ENCODE data around the gene HOXA3. TPM values are rescaled to one million over a fixed set of nuclear protein-coding genes. Genes with fewer than 3 reads are reported as not detected.

The HOXA3 gene
- polyA plus RNA-seq, 1 of the 3 experiments (the other 2 are of a cell fraction) = 0.15 TPM

- peaks cover 84% of the 10 kb centered on the region for H3K27me3 ChIP-seq (ENCODE audit: insufficient read depth)
- H3F3A ChIP-seq (replicated peaks; ENCODE audit: insufficient read depth) = peaks cover 8% of the 10 kb centered on the region
- no peaks in the 10 kb centered on the region for H3K9me2 ChIP-seq
- TF ChIP-seq GATA2 (CRISPR knock-in tag; IDR thresholded peaks at IDR 0.05) (no peak), POLR2AphosphoS5 (IDR thresholded peaks at IDR 0.05; ENCODE audit: low read depth, low read length) (no peak), EP300 (IDR thresholded peaks at IDR 0.05; ENCODE audit: borderline replicate concordance in 1 of 2, low read depth in 1 of 2, low read length in 1 of 2) (no peak), FOXM1 (IDR thresholded peaks at IDR 0.05; ENCODE audit: low read depth) (no peak), USF1 (IDR thresholded peaks at IDR 0.05; ENCODE audit: borderline replicate concordance, low read depth) (no peak), MAX (IDR thresholded peaks at IDR 0.05; ENCODE audit: low read depth) (no peak), MXI1 (IDR thresholded peaks at IDR 0.05; ENCODE audit: low read depth, low read length) (no peak), TEAD4 (IDR thresholded peaks at IDR 0.05; ENCODE audit: borderline replicate concordance, insufficient read depth) (no peak), RAD21 (IDR thresholded peaks at IDR 0.05; ENCODE audit: low read length) (no peak), PBX3 (IDR thresholded peaks at IDR 0.05) (no peak), TAF1 (IDR thresholded peaks at IDR 0.05; ENCODE audit: borderline replicate concordance, low read depth, low read length) (no peak), IRF3 (IDR thresholded peaks at IDR 0.05; ENCODE audit: low read depth, low read length) (no peak), RCOR1 (IDR thresholded peaks at IDR 0.05; ENCODE audit: low read length) (no peak), NFIC (IDR thresholded peaks at IDR 0.05; ENCODE audit: borderline replicate concordance) (no peak), CHD2 (IDR thresholded peaks at IDR 0.05; ENCODE audit: low read length, partially characterized antibody) (no peak), MEF2A (IDR thresholded peaks at IDR 0.05; ENCODE audit: borderline replicate concordance, low read depth) (no peak), REST (IDR thresholded peaks at IDR 0.05; ENCODE audit: low read depth, low read length) (no peak), USF2 (IDR thresholded peaks at IDR 0.05; ENCODE audit: borderline replicate concordance, low read depth, low read length) (no peak)
- no peak overlapping the region for H3K9ac ChIP-seq
- peaks cover 0 to 4% of the 10 kb centered on the region in 2 experiments; a peak in 1 of 4 replicates for H3K4me1 ChIP-seq (ENCODE audit: control insufficient read depth in 1 of 2, insufficient read depth in 2 of 2, low read depth in 1 of 2, low read length in 1 of 2)
- 13% methylated on average over 9 of the region's 9 CpGs for WGBS (ENCODE audit: low lambda C conversion rate)
- H3K9me3 ChIP-seq = no peaks in the 10 kb centered on the region
- peaks cover 5% of the 10 kb centered on the region; the same call in 1 of the 2 replicates for H4K20me1 ChIP-seq (ENCODE audit: insufficient read depth)
- H3K36me3 ChIP-seq (replicated peaks in 1 of 2; ENCODE audit: control insufficient read depth in 1 of 2, insufficient read depth in 2 of 2, low read length in 1 of 2) = no peaks in the 10 kb centered on the region
- ChIA-PET POLR2A (no interaction called here), CTCF (interaction anchor here (0.7 to 10.7 kb wide), 26 partner anchors 8 to 902 kb away, joined by 3 to 84 read pairs (median 7); partner anchors contain the start of genes HOXA11 and HOXA5)
- no peak overlapping the region for H3K27ac ChIP-seq (ENCODE audit: low read depth in 2 of 2, low read length in 1 of 2)
- H2AFZ ChIP-seq (ENCODE audit: low read depth) = no peak overlapping the region
- H3K4me2 ChIP-seq = no peak overlapping the region
- H3K4me3 ChIP-seq (ENCODE audit: low read depth in 2 of 2, low read length in 1 of 2) = no peak overlapping the region
- no peak for DNase-seq
- H3K79me2 ChIP-seq (ENCODE audit: insufficient read depth) = no peaks in the 10 kb centered on the region
Measured at GRCh38 chr7:27194686-27195379, 42.5 kb upstream of the HOXA3 start.
